ENCODE measurements around the gene SCNN1G. TPM values are rescaled to one million over a fixed set of nuclear protein-coding genes. Genes with fewer than 3 reads are reported as not detected.

Gene SCNN1G
- total RNA-seq, 1 donor from 2014 or later: not detected

GRCh38 chr16:23185656-23186055 lies 3.1 kb downstream of the SCNN1G start:
- TF ChIP-seq CTCF (IDR thresholded peaks at IDR 0.05): no peak
- no peak overlapping the region for H3K4me3 Mint-ChIP-seq (ENCODE audit: unreplicated experiment)
- H3K27ac Mint-ChIP-seq (ENCODE audit: unreplicated experiment): no peak overlapping the region
- no peaks in the 10 kb centered on the region for H3K9me3 Mint-ChIP-seq (ENCODE audit: low read depth)
- H3K27me3 Mint-ChIP-seq (ENCODE audit: low read depth): peaks cover 59% of the 10 kb centered on the region
- peaks cover 5% of the 10 kb centered on the region for H3K4me1 Mint-ChIP-seq (ENCODE audit: low read depth)
- DNase-seq (ENCODE audit: low spot score): no peak
- no peaks in the 10 kb centered on the region for H3K36me3 Mint-ChIP-seq (ENCODE audit: low read depth)

GRCh38 chr16:23186171-23186570 lies 3.6 kb downstream of the SCNN1G start:
- Mint-ChIP-seq H3K4me1 (ENCODE audit: low read depth) (peaks cover 5% of the 10 kb centered on the region), H3K27me3 (ENCODE audit: low read depth) (peaks cover 57% of the 10 kb centered on the region), H3K36me3 (ENCODE audit: low read depth) (no peaks in the 10 kb centered on the region), H3K9me3 (ENCODE audit: low read depth) (no peaks in the 10 kb centered on the region), H3K27ac (ENCODE audit: unreplicated experiment) (no peak overlapping the region), H3K4me3 (ENCODE audit: unreplicated experiment) (no peak overlapping the region)
- DNase-seq (ENCODE audit: low spot score): no peak
- no peak for TF ChIP-seq CTCF (IDR thresholded peaks at IDR 0.05)

GRCh38 chr16:23187341-23187740 lies 4.8 kb downstream of the SCNN1G start:
- H3K27ac Mint-ChIP-seq (ENCODE audit: unreplicated experiment): no peak overlapping the region
- H3K9me3 Mint-ChIP-seq (ENCODE audit: low read depth): no peaks in the 10 kb centered on the region
- H3K27me3 Mint-ChIP-seq (ENCODE audit: low read depth): peaks cover 51% of the 10 kb centered on the region
- no peaks in the 10 kb centered on the region for H3K36me3 Mint-ChIP-seq (ENCODE audit: low read depth)
- H3K4me3 Mint-ChIP-seq (ENCODE audit: unreplicated experiment): no peak overlapping the region
- H3K4me1 Mint-ChIP-seq (ENCODE audit: low read depth): no peaks in the 10 kb centered on the region
- TF ChIP-seq CTCF (IDR thresholded peaks at IDR 0.05): no peak
- no peak for DNase-seq (ENCODE audit: low spot score)

GRCh38 chr16:23188911-23189310 lies 6.4 kb downstream of the SCNN1G start:
- no peaks in the 10 kb centered on the region for H3K9me3 Mint-ChIP-seq (ENCODE audit: low read depth)
- TF ChIP-seq CTCF (IDR thresholded peaks at IDR 0.05): no peak
- H3K27me3 Mint-ChIP-seq (ENCODE audit: low read depth): peaks cover 44% of the 10 kb centered on the region
- no peaks in the 10 kb centered on the region for H3K36me3 Mint-ChIP-seq (ENCODE audit: low read depth)
- no peaks in the 10 kb centered on the region for H3K4me1 Mint-ChIP-seq (ENCODE audit: low read depth)
- DNase-seq (ENCODE audit: low spot score): no peak
- H3K27ac Mint-ChIP-seq (ENCODE audit: unreplicated experiment): no peak overlapping the region
- no peak overlapping the region for H3K4me3 Mint-ChIP-seq (ENCODE audit: unreplicated experiment)

GRCh38 chr16:23194497-23195221 lies 12.1 kb downstream of the SCNN1G start:
- no peak for TF ChIP-seq CTCF (IDR thresholded peaks at IDR 0.05)
- Mint-ChIP-seq H3K4me1 (ENCODE audit: low read depth) (no peaks in the 10 kb centered on the region), H3K36me3 (ENCODE audit: low read depth) (no peaks in the 10 kb centered on the region), H3K27ac (ENCODE audit: unreplicated experiment) (no peak overlapping the region), H3K4me3 (ENCODE audit: unreplicated experiment) (no peak overlapping the region), H3K27me3 (ENCODE audit: low read depth) (peaks cover 28% of the 10 kb centered on the region), H3K9me3 (ENCODE audit: low read depth) (no peaks in the 10 kb centered on the region)
- no peak for DNase-seq (ENCODE audit: low spot score)
